ENCODE measurements around the gene GALNT11.

DNA sequence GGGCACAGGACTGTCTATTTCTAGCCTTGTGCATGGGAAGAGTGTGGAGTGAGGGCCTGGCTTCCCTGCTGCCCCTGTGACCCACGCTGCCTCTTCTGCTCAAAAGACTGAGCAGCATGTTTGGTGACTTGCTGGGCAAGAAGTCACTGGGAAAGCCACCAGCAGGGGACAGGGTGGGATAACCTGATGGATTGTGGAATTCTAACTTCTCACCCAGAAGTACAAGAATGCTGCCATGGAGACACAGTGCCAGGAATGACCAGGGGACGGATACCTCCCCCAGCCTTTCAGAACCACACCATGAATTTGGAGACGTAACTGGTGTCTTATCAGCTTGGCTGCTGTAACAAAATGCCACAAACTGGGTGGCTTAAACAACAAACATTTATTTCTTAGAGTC lies 40.9 kb upstream of the GALNT11 start:
- TF ChIP-seq FOSL2 (IDR thresholded peaks at IDR 0.05) (no peak), FOSL2 (CRISPR knock-in tag; IDR thresholded peaks at IDR 0.05) (no peak), CTCF (IDR thresholded peaks at IDR 0.05) (no peak), POLR2A (IDR thresholded peaks at IDR 0.05; ENCODE audit: low read length) (no peak), NFE2L2 (conservative IDR thresholded peaks at IDR 0.05; ENCODE audit: low read length) (no peak)
- TF ChIP-seq, protein P1, sequence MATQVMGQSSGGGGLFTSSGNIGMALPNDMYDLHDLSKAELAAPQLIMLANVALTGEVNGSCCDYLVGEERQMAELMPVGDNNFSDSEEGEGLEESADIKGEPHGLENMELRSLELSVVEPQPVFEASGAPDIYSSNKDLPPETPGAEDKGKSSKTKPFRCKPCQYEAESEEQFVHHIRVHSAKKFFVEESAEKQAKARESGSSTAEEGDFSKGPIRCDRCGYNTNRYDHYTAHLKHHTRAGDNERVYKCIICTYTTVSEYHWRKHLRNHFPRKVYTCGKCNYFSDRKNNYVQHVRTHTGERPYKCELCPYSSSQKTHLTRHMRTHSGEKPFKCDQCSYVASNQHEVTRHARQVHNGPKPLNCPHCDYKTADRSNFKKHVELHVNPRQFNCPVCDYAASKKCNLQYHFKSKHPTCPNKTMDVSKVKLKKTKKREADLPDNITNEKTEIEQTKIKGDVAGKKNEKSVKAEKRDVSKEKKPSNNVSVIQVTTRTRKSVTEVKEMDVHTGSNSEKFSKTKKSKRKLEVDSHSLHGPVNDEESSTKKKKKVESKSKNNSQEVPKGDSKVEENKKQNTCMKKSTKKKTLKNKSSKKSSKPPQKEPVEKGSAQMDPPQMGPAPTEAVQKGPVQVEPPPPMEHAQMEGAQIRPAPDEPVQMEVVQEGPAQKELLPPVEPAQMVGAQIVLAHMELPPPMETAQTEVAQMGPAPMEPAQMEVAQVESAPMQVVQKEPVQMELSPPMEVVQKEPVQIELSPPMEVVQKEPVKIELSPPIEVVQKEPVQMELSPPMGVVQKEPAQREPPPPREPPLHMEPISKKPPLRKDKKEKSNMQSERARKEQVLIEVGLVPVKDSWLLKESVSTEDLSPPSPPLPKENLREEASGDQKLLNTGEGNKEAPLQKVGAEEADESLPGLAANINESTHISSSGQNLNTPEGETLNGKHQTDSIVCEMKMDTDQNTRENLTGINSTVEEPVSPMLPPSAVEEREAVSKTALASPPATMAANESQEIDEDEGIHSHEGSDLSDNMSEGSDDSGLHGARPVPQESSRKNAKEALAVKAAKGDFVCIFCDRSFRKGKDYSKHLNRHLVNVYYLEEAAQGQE (IDR thresholded peaks at IDR 0.05) = no peak

All from A549 (cell line).